ENCODE results near the gene MDH2. TPM values are rescaled to one million over a fixed set of nuclear protein-coding genes. Genes with fewer than 3 reads are reported as not detected.
A peak's percentile ranks its signal among the peaks of the same experiment; 100 is the strongest.
"Not testable (repeated sequence)": the region's sequence is repeated elsewhere in the genome, so short reads cannot be mapped to it uniquely, and the experiment has no call there.

Gene MDH2
- total and polyA plus RNA-seq, 4 donors: 54.6 to 276 (median 166) TPM

- peak in 1 of 6 donors; percentile 18 for DNase-seq (ENCODE audit: low read depth in 4 of 6, low spot score in 6 of 6)
- Histone ChIP-seq H3K9me3 (ENCODE audit: control insufficient read depth, insufficient read depth, low read length) (no peaks in the 10 kb centered on the region), H3K4me3 (ENCODE audit: low read depth, low read length) (no peak overlapping the region), H3K27ac (ENCODE audit: low read depth, low read length) (no peak overlapping the region), H3K4me1 (ENCODE audit: control insufficient read depth, insufficient read depth, low read length) (peaks cover 7% of the 10 kb centered on the region), H3K27me3 (ENCODE audit: control insufficient read depth, insufficient read depth, low read length) (no peaks in the 10 kb centered on the region), H3K36me3 (ENCODE audit: control insufficient read depth, insufficient read depth, low read length) (peaks cover 59% of the 10 kb centered on the region)
- 83% methylated on average over 13 of the region's 18 CpGs for WGBS (ENCODE audit: insufficient coverage)
Measured at GRCh38 chr7:76054123-76055120, 6.5 kb downstream of the MDH2 start.

DNA sequence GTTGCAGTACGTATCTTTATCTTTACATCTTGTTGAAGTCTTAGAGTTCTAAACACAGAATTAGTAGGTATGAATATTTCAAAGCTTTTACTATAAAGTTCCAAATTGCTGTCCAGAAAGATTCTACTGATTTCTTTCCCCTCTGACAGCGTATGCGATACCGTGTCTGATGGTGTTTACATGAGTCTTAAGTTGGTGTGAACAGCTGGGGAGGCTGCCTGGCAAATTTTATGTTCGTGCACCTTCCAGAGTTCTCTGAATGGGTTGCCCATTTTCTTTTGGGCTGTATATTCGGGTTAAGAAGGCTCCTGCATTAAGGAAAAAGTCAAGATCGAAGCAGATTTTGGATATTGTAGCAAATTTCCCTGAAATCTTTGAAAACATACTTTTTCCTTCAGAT, 8.3 kb downstream of the MDH2 start:
- WGBS (ENCODE audit: insufficient coverage): 93% methylated on average over 3 of the region's 7 CpGs

GRCh38 chr7:76057103-76057812, 9.4 kb downstream of the MDH2 start:
- H3K36me3 ChIP-seq (ENCODE audit: control insufficient read depth, insufficient read depth, low read length): peaks cover 76% of the 10 kb centered on the region
- H3K27ac ChIP-seq (ENCODE audit: low read depth, low read length): no peak overlapping the region
- H3K4me1 ChIP-seq (ENCODE audit: control insufficient read depth, insufficient read depth, low read length): peaks cover 7% of the 10 kb centered on the region
- H3K9me3 ChIP-seq (ENCODE audit: control insufficient read depth, insufficient read depth, low read length): no peaks in the 10 kb centered on the region
- H3K27me3 ChIP-seq (ENCODE audit: control insufficient read depth, insufficient read depth, low read length): no peaks in the 10 kb centered on the region
- WGBS (ENCODE audit: insufficient coverage): 94% methylated on average over 15 of the region's 18 CpGs
- no peak for DNase-seq (ENCODE audit: low read depth in 4 of 6, low spot score in 6 of 6)
- H3K4me3 ChIP-seq (ENCODE audit: low read depth, low read length): no peak overlapping the region

More for the DNA sequence above, 8.3 kb downstream of the MDH2 start:
- DNase-seq (ENCODE audit: low read depth in 4 of 6, low spot score in 6 of 6): no peak
- Histone ChIP-seq H3K4me3 (ENCODE audit: low read depth, low read length) (no peak overlapping the region), H3K27me3 (ENCODE audit: control insufficient read depth, insufficient read depth, low read length) (no peaks in the 10 kb centered on the region), H3K9me3 (ENCODE audit: control insufficient read depth, insufficient read depth, low read length) (no peaks in the 10 kb centered on the region), H3K4me1 (ENCODE audit: control insufficient read depth, insufficient read depth, low read length) (peaks cover 7% of the 10 kb centered on the region), H3K27ac (ENCODE audit: low read depth, low read length) (no peak overlapping the region), H3K36me3 (ENCODE audit: control insufficient read depth, insufficient read depth, low read length) (peaks cover 66% of the 10 kb centered on the region)

DNA sequence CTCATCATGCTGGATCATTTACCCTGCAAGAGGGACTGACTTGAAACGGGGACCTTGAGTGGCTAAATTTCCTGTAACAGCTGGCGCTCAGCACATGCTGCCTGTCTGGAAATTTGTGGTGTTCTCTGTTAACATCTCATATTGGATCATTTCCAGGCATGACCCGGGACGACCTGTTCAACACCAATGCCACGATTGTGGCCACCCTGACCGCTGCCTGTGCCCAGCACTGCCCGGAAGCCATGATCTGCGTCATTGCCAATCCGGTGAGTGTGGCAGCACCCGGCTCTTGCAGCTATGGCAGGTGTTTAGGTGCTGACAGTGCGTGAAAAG, 9.9 kb downstream of the MDH2 start:
- H3K27me3 ChIP-seq (ENCODE audit: control insufficient read depth, insufficient read depth, low read length): no peaks in the 10 kb centered on the region
- 94% methylated on average over 11 of the region's 11 CpGs for WGBS (ENCODE audit: insufficient coverage)
- H3K36me3 ChIP-seq (ENCODE audit: control insufficient read depth, insufficient read depth, low read length): peaks cover 79% of the 10 kb centered on the region
- H3K4me3 ChIP-seq (ENCODE audit: low read depth, low read length): no peak overlapping the region
- H3K4me1 ChIP-seq (ENCODE audit: control insufficient read depth, insufficient read depth, low read length): peaks cover 7% of the 10 kb centered on the region
- H3K27ac ChIP-seq (ENCODE audit: low read depth, low read length): no peak overlapping the region
- no peak for DNase-seq (ENCODE audit: low read depth in 4 of 6, low spot score in 6 of 6)
- no peaks in the 10 kb centered on the region for H3K9me3 ChIP-seq (ENCODE audit: control insufficient read depth, insufficient read depth, low read length)

GRCh38 chr7:76058745-76059144, 10.8 kb downstream of the MDH2 start:
- not testable (repeated sequence) for H3K27ac ChIP-seq (ENCODE audit: low read depth, low read length); H3K9me3 ChIP-seq (ENCODE audit: control insufficient read depth, insufficient read depth, low read length); H3K27me3 ChIP-seq (ENCODE audit: control insufficient read depth, insufficient read depth, low read length); H3K4me3 ChIP-seq (ENCODE audit: low read depth, low read length); H3K4me1 ChIP-seq (ENCODE audit: control insufficient read depth, insufficient read depth, low read length); DNase-seq (ENCODE audit: low read depth in 4 of 6, low spot score in 6 of 6)
- 92% methylated on average over 6 of the region's 7 CpGs for WGBS (ENCODE audit: insufficient coverage)
- H3K36me3 ChIP-seq (ENCODE audit: control insufficient read depth, insufficient read depth, low read length): peaks cover 82% of the 10 kb centered on the region

DNA sequence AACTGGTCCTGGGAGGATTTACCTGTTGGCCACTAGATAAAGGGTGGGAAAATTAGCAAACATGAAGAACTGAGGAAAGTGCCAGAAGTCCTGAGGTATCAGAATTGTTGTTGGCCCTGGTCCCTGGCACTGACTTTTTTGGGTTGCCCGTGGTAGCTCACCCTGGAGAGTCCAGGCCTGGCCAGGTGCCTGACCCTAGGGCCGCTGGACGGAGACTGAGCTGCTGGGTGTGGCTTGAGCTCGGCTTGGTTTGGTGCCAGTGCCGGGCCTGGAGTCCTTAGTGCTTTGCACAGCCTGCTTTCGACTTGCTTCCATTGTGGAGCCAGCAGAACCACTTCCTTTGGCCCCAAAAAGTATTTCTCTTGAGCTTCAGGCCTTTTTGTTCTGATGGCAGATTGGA, 12.9 kb downstream of the MDH2 start:
- Histone ChIP-seq H3K27me3 (ENCODE audit: control insufficient read depth, insufficient read depth, low read length) (no peaks in the 10 kb centered on the region), H3K9me3 (ENCODE audit: control insufficient read depth, insufficient read depth, low read length) (no peaks in the 10 kb centered on the region), H3K27ac (ENCODE audit: low read depth, low read length) (no peak overlapping the region), H3K4me1 (ENCODE audit: control insufficient read depth, insufficient read depth, low read length) (no peaks in the 10 kb centered on the region), H3K4me3 (ENCODE audit: low read depth, low read length) (no peak overlapping the region), H3K36me3 (ENCODE audit: control insufficient read depth, insufficient read depth, low read length) (peaks cover 93% of the 10 kb centered on the region)
- 89% methylated on average over 6 of the region's 6 CpGs for WGBS (ENCODE audit: insufficient coverage)
- DNase-seq (ENCODE audit: low read depth in 4 of 6, low spot score in 6 of 6): no peak

- Histone ChIP-seq H3K4me1 (ENCODE audit: control insufficient read depth, insufficient read depth, low read length) (no peaks in the 10 kb centered on the region), H3K27me3 (ENCODE audit: control insufficient read depth, insufficient read depth, low read length) (no peaks in the 10 kb centered on the region), H3K4me3 (ENCODE audit: low read depth, low read length) (no peak overlapping the region), H3K27ac (ENCODE audit: low read depth, low read length) (no peak overlapping the region), H3K9me3 (ENCODE audit: control insufficient read depth, insufficient read depth, low read length) (no peaks in the 10 kb centered on the region), H3K36me3 (ENCODE audit: control insufficient read depth, insufficient read depth, low read length) (peaks cover 97% of the 10 kb centered on the region)
- DNase-seq (ENCODE audit: low read depth in 4 of 6, low spot score in 6 of 6): no peak
- 99% methylated on average over 14 of the region's 15 CpGs for WGBS (ENCODE audit: insufficient coverage)
Measured at GRCh38 chr7:76062254-76062653, 14.3 kb downstream of the MDH2 start.

DNA sequence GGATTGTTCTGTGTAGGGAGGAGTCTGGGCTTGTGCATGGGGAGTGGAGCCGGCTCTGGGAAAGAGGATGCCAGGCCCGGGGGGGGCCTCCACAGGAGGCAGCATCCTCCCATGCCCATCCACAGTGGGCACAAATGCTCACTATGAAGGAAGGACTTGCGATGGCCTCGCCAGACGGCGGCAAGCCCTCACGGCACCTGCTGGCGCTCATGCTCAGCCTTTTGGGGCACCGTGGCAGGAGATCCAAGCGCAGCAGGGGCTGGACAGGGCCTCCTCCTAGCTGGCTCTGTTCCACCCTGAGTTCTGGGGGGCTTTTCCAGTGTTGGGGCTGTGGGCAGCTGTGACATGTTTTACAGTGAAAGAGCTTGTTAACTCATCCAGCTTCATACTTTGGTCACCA, 15.2 kb downstream of the MDH2 start:
- no peak for DNase-seq (ENCODE audit: low read depth in 4 of 6, low spot score in 6 of 6)
- Histone ChIP-seq H3K27ac (ENCODE audit: low read depth, low read length) (no peak overlapping the region), H3K27me3 (ENCODE audit: control insufficient read depth, insufficient read depth, low read length) (no peaks in the 10 kb centered on the region), H3K4me3 (ENCODE audit: low read depth, low read length) (no peak overlapping the region), H3K4me1 (ENCODE audit: control insufficient read depth, insufficient read depth, low read length) (no peaks in the 10 kb centered on the region), H3K36me3 (ENCODE audit: control insufficient read depth, insufficient read depth, low read length) (peaks cover 92% of the 10 kb centered on the region), H3K9me3 (ENCODE audit: control insufficient read depth, insufficient read depth, low read length) (no peaks in the 10 kb centered on the region)
- WGBS (ENCODE audit: insufficient coverage): 91% methylated on average over 5 of the region's 10 CpGs

DNA sequence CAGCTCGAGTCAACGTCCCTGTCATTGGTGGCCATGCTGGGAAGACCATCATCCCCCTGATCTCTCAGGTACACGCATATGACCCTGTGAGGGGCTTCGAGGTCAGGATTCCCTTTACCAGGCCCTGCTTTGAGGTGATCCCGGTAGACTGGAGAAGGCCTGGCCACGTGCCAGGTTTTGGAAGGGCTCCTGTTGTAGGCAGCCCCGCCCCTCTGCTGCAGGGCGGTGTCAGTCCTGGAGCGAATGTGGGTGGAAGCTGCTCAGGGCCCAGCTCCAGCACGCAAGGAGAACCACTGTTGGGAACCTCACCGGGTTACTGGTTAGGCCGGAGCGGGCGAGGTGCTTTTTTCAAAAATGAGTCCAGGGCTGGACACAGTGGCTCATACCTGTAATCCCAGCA, 15.6 kb downstream of the MDH2 start:
- 86% methylated on average over 14 of the region's 14 CpGs for WGBS (ENCODE audit: insufficient coverage)
- no peak for DNase-seq (ENCODE audit: low read depth in 4 of 6, low spot score in 6 of 6)
- H3K36me3 ChIP-seq (ENCODE audit: control insufficient read depth, insufficient read depth, low read length): peaks cover 88% of the 10 kb centered on the region

More for the DNA sequence above, 15.6 kb downstream of the MDH2 start:
- H3K4me1 ChIP-seq (ENCODE audit: control insufficient read depth, insufficient read depth, low read length): no peaks in the 10 kb centered on the region
- H3K27me3 ChIP-seq (ENCODE audit: control insufficient read depth, insufficient read depth, low read length): no peaks in the 10 kb centered on the region
- no peak overlapping the region for H3K4me3 ChIP-seq (ENCODE audit: low read depth, low read length)
- H3K9me3 ChIP-seq (ENCODE audit: control insufficient read depth, insufficient read depth, low read length): no peaks in the 10 kb centered on the region
- H3K27ac ChIP-seq (ENCODE audit: low read depth, low read length): no peak overlapping the region

All from spinal cord (tissue), 10 donors.